8988T (cell line): ENCODE results near the gene SLC25A18.
"Not testable (repeated sequence)": the region's sequence is repeated elsewhere in the genome, so short reads cannot be mapped to it uniquely, and the experiment has no call there.

ENCODE experiments used
- DNase-seq: peaks from one replicate; pipeline ENCODE4 v3.0.0; 2011

Gene SLC25A18

DNA sequence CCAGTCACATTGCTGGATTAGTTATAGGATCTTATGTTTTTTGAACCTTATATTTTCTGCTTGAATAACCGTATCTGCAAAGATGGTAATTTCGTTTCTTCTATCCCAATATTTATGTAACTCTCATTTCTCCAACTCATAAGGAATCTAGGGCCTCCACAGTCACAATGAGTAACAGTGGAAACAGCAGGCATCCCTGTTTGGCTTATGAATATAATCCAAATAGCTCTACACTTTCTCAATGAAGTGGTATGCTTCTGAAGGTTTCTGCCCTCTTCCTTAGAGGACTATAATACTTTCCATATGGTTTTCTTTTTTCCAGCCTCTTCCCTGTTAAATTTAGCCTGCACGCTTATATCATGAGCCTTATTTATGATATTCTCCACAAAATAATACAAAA, 48.8 kb downstream of the SLC25A18 start:
- no peak for DNase-seq

- DNase-seq, result no peak
Observed at GRCh38 chr22:17613280-17613679, 50.0 kb downstream of the SLC25A18 start.

DNA sequence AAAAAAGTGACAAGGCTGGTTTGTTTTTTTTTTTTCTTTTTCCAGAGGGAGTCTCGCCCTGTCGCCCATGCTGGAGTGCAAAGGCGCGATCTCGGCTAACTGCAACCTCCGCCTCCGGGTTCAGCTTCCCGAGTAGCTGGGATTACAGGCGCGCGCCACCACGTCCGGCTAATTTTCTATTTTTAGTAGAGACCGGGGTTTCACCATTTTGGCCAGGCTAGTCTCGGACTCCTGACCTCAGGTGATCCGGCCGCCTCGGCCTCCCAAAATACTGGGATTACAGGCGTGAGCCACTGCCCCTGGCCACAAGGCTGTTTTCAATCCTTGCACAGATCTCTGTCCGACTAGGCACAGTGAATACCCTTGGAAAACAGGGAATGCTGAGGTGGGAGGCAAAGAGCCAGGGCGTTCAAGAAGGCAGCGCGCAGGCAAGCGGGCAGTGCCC, 64.7 kb downstream of the SLC25A18 start:
- DNase-seq, result no peak

DNA sequence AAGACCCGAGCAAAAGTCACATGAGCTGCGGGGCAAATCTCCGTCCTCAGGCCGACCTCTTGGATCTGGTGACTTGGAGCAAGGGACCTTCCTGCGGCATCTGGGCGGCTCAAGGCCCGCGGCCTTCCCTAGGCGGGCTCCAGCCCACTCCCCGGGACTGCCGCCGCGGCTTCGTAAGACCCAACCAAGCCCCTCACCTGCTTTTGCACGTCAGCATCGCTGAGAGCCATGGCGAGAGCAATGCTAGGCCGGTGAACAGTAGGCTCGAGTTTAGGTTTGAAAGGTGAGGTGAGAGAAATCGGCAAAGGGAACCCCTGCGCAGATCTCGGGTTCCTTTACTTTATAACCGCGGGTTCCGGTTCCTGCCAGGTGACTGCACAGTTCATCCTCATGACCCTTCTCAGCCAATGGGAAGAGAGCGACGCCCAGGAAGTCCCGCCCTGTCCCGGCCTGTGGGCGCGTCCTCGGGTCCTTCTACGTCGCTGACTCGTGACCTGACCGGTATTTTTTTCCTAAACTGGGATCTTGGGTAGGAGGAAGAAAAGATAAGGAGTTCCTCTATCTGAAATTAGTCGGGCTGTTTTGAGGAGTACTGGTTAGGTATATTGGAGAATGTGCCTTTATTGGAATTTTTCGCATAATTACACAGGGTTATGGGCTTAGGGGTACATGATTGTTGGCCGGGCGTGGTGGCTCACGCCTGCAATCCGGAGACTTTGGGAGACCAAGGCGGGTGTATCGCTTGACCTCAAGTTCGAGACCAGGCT, 65.3 kb downstream of the SLC25A18 start, which contains the start of gene ATP6V1E1:
Gene ATP6V1E1, minus strand, starts transcription at position 344 of the 767 bp plus-strand sequence. Its CDS starts 114 bp downstream, at position 230.
- peak; percentile 68 for DNase-seq

GRCh38 chr22:17629173-17629489, 65.8 kb downstream of the SLC25A18 start:
- DNase-seq, result no peak

GRCh38 chr22:17629641-17630040, 66.3 kb downstream of the SLC25A18 start:
- no peak for DNase-seq

- no peak for DNase-seq
Observed at GRCh38 chr22:17631076-17631565, 67.8 kb downstream of the SLC25A18 start.

DNA sequence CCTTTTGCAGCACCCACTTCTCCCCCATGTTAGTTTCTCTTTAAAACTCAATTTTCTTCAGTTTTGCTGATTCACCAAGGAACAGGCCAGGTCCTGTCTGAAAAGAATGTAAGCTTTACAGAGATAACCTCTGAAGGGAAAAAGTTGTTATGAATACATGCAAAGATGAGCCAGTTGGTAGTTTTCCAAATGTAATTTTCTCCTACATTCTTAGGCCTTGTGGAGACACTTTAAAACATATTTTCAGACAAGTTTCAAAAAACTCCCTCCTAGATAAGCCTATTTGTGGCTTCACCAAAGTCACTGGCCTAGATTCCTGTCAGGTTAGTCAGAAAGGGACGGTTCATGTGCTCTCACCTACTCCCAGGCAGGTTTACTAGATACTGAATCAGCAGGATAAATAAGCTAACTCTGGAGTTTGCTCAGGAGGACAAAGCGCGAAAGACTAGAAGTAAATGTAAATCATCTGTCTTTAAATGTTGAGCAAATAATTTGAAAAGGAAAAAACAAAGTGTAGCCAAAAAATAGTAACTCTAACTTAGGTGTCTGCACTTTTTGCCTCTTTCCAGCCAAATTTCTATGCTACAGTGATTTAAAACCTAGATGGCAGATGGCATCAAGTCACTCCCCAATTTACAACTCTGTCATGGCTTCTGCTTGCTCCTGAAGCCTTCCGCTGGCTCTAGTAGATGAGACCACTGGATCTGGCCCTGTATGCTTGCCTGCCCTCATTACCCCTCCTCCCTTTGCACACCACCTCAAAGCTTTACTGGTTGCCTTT, 70.1 kb downstream of the SLC25A18 start:
- no peak for DNase-seq

DNA sequence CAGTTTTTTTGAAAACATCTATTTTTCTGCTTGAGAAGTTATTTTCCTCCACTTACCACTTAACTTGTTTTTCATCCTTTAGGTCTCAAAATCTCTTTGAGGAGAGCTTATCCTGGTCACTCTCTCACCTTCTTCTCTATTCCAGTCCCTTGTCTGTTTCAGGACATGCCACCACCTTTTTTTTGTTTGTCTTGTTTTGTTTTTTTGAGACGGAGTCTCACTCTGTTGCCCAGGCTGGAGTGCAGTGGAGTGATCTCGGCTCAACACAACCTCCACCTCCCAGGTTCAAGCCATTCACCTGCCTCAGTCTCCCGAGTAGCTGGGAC, 70.7 kb downstream of the SLC25A18 start:
- DNase-seq, result no peak

GRCh38 chr22:17634696-17635095, 71.4 kb downstream of the SLC25A18 start:
- no peak for DNase-seq

DNA sequence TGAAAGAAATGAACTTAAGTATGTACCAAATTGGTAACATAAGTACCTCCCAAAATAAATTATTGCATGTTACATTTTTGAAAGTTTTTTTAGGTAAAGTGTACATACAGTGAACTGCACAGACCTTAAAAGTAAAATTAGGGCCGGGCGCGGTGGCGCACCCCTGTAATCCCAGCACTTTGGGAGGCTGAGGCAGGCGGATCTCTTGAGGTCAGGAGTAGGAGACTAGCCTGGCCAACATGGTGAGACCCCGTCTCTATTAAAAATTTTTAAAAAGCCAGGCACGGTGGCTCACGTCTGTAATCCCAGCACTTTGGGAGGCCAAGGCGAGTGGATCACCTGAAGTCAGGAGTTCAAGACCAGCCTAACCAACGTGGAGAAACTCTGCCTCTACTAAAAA, 73.6 kb downstream of the SLC25A18 start:
- not testable (repeated sequence) for DNase-seq

DNA sequence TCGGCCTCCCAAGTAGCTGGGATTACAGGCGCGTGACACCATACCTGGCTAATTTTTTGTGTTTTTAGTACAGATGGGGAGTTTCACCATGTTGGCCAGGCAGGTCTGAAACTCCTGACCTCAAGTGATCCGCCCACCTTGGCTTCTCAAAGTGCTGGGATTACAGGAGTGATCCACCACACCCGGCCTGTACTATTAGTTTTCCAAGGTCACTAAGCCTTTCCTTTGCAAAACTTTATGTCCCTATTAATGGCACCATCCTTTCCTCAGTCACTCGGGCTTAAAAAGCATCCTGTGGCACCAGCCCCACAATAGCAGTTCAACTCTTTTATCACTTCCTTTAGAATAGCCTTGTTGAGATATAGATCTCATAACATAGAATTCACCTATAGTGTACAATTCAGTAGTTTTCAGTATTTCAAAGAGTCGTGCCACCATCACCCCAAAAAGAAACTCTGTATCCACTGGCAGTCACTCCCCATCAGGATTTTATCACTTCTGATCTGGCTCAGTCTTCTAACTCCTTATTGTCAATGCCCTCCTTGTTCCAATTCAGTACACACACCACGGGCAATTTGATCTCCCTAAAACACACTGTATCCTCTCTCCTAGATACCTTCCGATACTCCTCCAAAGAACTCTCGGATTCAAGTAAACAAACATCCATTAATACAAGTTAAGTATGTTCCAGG, 74.3 kb downstream of the SLC25A18 start:
- DNase-seq, result no peak

DNA sequence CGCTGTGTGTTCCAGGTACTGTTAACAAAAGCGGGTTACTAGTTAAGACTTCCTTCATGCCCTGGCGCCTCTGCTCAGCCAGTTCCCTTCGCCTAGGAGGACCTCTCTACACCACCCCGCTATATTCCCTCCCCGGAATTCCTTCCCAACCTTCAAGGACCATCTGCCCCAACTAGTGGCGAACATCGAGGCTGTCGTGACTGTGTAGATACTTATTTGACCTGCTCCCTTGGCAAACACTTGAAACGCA, 74.8 kb downstream of the SLC25A18 start:
- no peak for DNase-seq

DNA sequence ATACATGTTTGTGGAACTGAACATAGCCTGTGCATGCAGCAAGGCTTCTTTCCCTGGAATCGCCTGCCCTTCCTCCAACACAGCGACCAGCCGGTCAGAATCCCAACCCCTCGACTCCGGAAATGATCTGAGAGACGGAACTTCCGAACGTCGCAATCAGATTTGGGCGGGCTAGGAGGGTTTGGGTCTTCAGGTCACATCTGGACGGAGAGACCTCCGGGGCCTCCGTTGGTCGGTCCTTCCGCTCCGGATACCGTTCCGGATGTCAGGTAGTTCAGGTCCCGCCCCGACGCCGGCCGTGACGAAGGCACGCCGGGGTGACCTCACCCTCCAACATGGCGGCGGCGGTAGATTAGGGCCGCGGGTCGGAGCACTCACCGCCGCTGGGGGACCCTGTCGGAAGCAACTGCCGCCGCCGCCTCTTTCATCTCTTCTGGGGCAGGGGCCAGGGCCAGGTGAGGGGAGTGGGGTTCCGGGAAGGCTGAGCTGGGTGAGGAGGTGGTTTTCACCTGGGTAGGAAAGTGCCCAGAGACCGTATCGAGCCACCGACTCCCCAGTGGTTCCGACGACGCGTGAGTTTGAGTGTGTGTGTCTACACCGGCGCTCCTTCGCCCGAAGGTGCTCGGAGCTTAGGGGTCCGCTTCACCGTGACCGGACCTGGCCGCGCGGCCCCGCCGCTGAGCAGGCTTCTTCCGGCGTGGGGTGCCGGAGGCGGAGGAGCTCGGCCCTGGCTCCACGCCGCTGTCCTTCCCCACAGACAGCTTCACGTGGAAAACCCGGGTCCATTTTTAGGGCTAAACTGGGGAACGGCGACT, 75.3 kb downstream of the SLC25A18 start, which contains the start of gene BCL2L13:
Gene BCL2L13, plus strand, starts transcription at position 326 of the 815 bp plus-strand sequence. CDS start 16,955 bp downstream, outside the sequence.
- DNase-seq, result peak; percentile 74

DNA sequence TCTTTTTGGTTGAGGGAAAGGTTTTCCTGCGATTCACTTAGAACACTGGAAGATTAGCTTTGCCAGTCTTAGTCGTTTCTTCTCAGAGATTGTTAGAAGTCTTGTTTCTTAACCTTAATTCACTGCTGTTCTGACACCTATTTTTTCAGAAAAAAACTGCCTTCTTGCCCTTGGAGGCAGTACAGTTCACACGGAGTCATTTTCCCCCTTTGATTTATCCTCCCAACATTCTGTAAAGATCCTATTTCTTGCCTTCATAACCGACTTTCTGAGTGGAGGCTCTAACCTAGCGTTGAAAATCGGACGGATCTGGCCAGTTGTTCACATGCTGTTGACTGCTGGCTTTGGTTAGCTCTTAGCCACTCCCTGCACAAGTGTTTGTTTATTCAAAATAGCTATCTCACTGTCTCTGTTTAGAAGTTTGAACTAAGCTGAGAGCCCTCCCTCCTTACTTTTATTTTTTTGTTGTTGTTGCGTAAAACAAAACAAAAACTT, 76.0 kb downstream of the SLC25A18 start:
- DNase-seq, result no peak
